ENCODE results near the gene CFAP161. TPM values are rescaled to one million over a fixed set of nuclear protein-coding genes. Genes with fewer than 3 reads are reported as not detected.

Gene CFAP161
- total and polyA plus RNA-seq, 2 experiments from 2014 or later = 0.13 TPM; not detected in 1

GRCh38 chr15:81097890-81098280 lies 36.2 kb upstream of the CFAP161 start (continued):
- TF ChIP-seq ZNF462 (CRISPR knock-in tag; IDR thresholded peaks at IDR 0.05) = no peak
- no peak for TF ChIP-seq STAT1 (IDR thresholded peaks at IDR 0.05; ENCODE audit: unreplicated experiment)
- no peak for TF ChIP-seq CREB1 (CRISPR knock-in tag; IDR thresholded peaks at IDR 0.05; ENCODE audit: low read depth)

GRCh38 chr15:81098349-81098748 lies 35.7 kb upstream of the CFAP161 start:
- no peaks in the 10 kb centered on the region for H3K79me2 ChIP-seq (replicated peaks; ENCODE audit: insufficient read depth)
- no peaks in the 10 kb centered on the region for H3K36me3 ChIP-seq (ENCODE audit: insufficient read depth)
- Mint-ChIP-seq H3K36me3 (ENCODE audit: low read depth) (no peaks in the 10 kb centered on the region), H3K27me3 (ENCODE audit: insufficient read depth, low read depth, poor library complexity) (peaks cover 9% of the 10 kb centered on the region), H3K4me1 (no peaks in the 10 kb centered on the region), H3K4me3 (no peak overlapping the region), H3K9me3 (no peaks in the 10 kb centered on the region), H3K27ac (no peak overlapping the region)
- H2AFZ ChIP-seq = no peak overlapping the region
- H3K9me2 ChIP-seq (ENCODE audit: insufficient read depth) = peaks cover 4% of the 10 kb centered on the region; the same call in 1 of the 2 replicates
- no peak overlapping the region for H3K4me3 ChIP-seq
- H3K4me2 ChIP-seq = no peak overlapping the region
- H3K27ac ChIP-seq (ENCODE audit: low read depth) = no peak overlapping the region
- ATAC-seq (no peak), DNase-seq (ENCODE audit: low spot score) (no peak)
- no peaks in the 10 kb centered on the region for H3K27me3 ChIP-seq (ENCODE audit: insufficient read depth)
- no peaks in the 10 kb centered on the region for H4K20me1 ChIP-seq (replicated peaks; ENCODE audit: insufficient read depth)
- no peaks in the 10 kb centered on the region for H3F3A ChIP-seq (replicated peaks; ENCODE audit: low read depth)
- no peaks in the 10 kb centered on the region for H3K4me1 ChIP-seq (ENCODE audit: insufficient read depth)
- TF ChIP-seq CTCF (conservative IDR thresholded peaks at IDR 0.05; ENCODE audit: low read depth in 2 of 2) (no peak), NANOG (IDR thresholded peaks at IDR 0.05; ENCODE audit: borderline replicate concordance) (no peak), POLR2AphosphoS5 (IDR thresholded peaks at IDR 0.05; ENCODE audit: low read depth) (no peak), EZH2 (IDR thresholded peaks at IDR 0.05; ENCODE audit: low read depth, unreplicated experiment) (no peak), STAT1 (IDR thresholded peaks at IDR 0.05; ENCODE audit: unreplicated experiment) (no peak), JUNB (IDR thresholded peaks at IDR 0.05; ENCODE audit: unreplicated experiment) (no peak), CREB1 (CRISPR knock-in tag; IDR thresholded peaks at IDR 0.05; ENCODE audit: low read depth) (no peak), ETS1 (IDR thresholded peaks at IDR 0.05) (no peak), REST (IDR thresholded peaks at IDR 0.05; ENCODE audit: unreplicated experiment) (no peak), EZH2phosphoT487 (IDR thresholded peaks at IDR 0.05; ENCODE audit: unreplicated experiment) (no peak), ZNF114 (CRISPR knock-in tag; IDR thresholded peaks at IDR 0.05) (no peak)

Data from GM23338 (cell line).